Measurements from ENCODE around the gene TTLL5. TPM values are rescaled to one million over a fixed set of nuclear protein-coding genes. Genes with fewer than 3 reads are reported as not detected.

The TTLL5 gene
- total and polyA plus RNA-seq, 7 donors: 4.6 to 17.2 (median 9.1) TPM

DNA sequence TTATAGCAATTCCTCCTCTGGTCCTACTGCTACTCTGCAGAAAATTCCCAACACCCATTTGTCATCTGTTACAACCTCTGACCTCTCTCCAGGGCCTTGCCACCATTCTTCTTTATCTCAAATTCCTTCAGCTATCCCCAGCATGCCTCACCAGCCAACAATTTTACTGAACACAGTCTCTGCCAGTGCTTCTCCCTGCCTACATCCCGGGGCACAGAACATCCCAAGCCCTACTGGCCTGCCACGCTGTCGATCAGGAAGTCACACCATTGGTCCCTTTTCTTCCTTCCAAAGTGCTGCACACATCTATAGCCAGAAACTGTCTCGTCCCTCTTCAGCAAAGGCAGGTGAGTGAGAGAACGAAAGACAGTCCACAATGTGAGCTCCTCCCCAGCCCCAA, 122.1 kb downstream of the TTLL5 start:
- Histone ChIP-seq H3K4me3 (no peak overlapping the region), H3K4me1 (peaks cover 16% of the 10 kb centered on the region), H3K36me3 (ENCODE audit: insufficient read depth in 1 of 2, low read depth in 1 of 2) (peaks cover 0 to 8% of the 10 kb centered on the region in 2 donors), H3K9me3 (no peaks in the 10 kb centered on the region), H3K27me3 (ENCODE audit: insufficient read depth in 3 of 3, low read length in 2 of 3) (no peaks in the 10 kb centered on the region), H3K27ac (peak overlapping the region; percentile 58)
- DNase-seq: no peak
- TF ChIP-seq, protein P1, sequence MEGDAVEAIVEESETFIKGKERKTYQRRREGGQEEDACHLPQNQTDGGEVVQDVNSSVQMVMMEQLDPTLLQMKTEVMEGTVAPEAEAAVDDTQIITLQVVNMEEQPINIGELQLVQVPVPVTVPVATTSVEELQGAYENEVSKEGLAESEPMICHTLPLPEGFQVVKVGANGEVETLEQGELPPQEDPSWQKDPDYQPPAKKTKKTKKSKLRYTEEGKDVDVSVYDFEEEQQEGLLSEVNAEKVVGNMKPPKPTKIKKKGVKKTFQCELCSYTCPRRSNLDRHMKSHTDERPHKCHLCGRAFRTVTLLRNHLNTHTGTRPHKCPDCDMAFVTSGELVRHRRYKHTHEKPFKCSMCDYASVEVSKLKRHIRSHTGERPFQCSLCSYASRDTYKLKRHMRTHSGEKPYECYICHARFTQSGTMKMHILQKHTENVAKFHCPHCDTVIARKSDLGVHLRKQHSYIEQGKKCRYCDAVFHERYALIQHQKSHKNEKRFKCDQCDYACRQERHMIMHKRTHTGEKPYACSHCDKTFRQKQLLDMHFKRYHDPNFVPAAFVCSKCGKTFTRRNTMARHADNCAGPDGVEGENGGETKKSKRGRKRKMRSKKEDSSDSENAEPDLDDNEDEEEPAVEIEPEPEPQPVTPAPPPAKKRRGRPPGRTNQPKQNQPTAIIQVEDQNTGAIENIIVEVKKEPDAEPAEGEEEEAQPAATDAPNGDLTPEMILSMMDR (IDR thresholded peaks at IDR 0.05): no peak
- ATAC-seq: peak; percentile 27 to 67 (median 42)
- WGBS, 3 donors: 54 to 76% (median 61%) methylated on average over 5 of the region's 5 CpGs
- intact Hi-C loops (cut with DNase I): no loop called here

DNA sequence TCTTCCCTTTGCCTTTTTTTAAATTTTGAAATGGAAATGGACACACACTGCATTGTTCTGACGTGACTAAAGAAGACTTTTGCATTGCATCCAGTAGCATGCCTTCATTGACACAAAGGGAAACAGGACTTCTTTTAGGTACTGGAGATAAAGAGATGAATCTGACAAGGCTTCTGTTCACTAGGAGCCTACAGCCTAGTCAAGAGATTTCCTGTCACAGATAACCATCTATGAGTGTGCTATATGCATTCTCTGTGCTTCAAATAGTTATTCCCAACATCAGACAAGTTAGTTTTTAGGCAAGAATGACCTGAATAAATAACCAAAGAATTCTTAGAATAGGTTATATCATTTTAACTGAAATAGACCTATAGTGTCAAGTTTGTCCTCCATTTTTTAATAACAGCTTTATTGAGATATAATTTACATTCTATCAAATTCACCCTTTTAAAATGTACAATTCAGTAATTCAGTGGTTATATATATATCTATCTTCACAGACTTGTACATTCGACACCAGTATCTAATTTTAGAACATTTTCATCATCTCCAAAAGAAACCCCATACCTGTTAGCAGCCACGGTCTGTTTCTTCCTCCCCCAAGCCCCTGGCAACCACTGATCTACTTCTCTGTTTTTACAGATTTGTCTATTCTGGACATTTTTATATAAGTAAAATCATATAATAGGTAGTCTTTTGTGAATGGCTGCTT, 122.7 kb downstream of the TTLL5 start:
- intact Hi-C loops (cut with DNase I): no loop called here
- peak; percentile 65 to 85 (median 81) for ATAC-seq

DNA sequence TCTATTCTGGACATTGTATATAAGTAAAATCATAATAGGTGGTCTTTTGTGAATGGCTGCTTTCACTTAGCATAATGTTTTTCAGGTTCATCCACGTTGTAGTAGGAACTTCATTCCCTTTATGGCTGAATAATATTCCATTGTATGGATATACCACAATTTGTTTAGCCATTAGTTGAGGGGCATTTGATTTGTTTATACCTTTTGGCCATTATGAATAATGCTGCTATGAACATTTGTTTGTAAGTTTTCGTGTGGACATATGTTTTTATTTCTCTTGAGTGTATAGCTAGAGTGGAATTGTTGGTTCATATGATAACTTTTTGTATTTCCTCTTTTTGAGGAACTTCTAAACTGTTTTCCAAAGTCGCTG, 123.3 kb downstream of the TTLL5 start:
- H3K27ac ChIP-seq: peak overlapping the region; percentile 58

More for the DNA sequence above, 122.7 kb downstream of the TTLL5 start:
- Histone ChIP-seq H3K9me3 (no peaks in the 10 kb centered on the region), H3K27ac (peak overlapping the region; percentile 58), H3K4me3 (peak overlapping the region; percentile 19), H3K27me3 (ENCODE audit: insufficient read depth in 3 of 3, low read length in 2 of 3) (no peaks in the 10 kb centered on the region), H3K36me3 (ENCODE audit: insufficient read depth in 1 of 2, low read depth in 1 of 2) (peaks cover 0 to 8% of the 10 kb centered on the region in 2 donors), H3K4me1 (peaks cover 16% of the 10 kb centered on the region)
- DNase-seq: no peak
- WGBS, 3 donors: 31 to 52% (median 35%) methylated on average over 3 of the region's 3 CpGs
- TF ChIP-seq, protein P1 (IDR thresholded peaks at IDR 0.05): no peak

DNA sequence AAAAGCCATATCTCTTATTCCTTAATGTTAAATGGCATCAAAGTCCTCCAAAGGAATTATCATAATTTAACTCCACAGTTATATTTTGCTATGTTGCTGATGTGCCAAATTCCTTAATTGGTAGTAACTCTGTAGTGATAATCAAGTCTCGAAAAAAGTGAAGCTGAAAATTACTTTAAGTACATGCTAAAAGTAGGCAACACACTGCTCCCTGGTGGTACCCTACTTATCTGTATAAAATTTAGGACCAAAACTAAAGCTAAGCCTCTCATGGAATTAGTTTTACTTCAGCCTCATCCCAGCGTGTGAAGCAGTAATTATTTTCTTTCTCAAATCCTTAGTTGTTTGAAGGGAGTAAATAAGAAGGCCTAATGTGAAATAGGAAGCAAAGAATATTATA, 132.8 kb downstream of the TTLL5 start:
- intact Hi-C loops (cut with DNase I): loop anchor here in 1 of 2 donors (1.0 to 10.0 kb wide), 3 partner anchors 82 to 186 kb away; no protein-coding TSS in a partner anchor
- no peaks in the 10 kb centered on the region for H3K36me3 ChIP-seq (ENCODE audit: insufficient read depth in 1 of 2, low read depth in 1 of 2)
- H3K27me3 ChIP-seq (ENCODE audit: insufficient read depth in 3 of 3, low read length in 2 of 3): no peaks in the 10 kb centered on the region
- no peak overlapping the region for H3K27ac ChIP-seq
- peaks cover 14% of the 10 kb centered on the region for H3K9me3 ChIP-seq
- DNase-seq: no peak
- no peak overlapping the region for H3K4me3 ChIP-seq
- ATAC-seq: peak in 1 of 4 donors; percentile 42
- 51 to 74% (median 59%) methylated on average over 2 of the region's 2 CpGs for WGBS, 3 donors
- TF ChIP-seq, protein P1 (IDR thresholded peaks at IDR 0.05): no peak
- H3K4me1 ChIP-seq: no peaks in the 10 kb centered on the region

More for the DNA sequence above, 123.3 kb downstream of the TTLL5 start:
- Histone ChIP-seq H3K36me3 (ENCODE audit: insufficient read depth in 1 of 2, low read depth in 1 of 2) (peaks cover 0 to 8% of the 10 kb centered on the region in 2 donors), H3K4me3 (peak overlapping the region; percentile 19), H3K9me3 (no peaks in the 10 kb centered on the region), H3K27me3 (ENCODE audit: insufficient read depth in 3 of 3, low read length in 2 of 3) (no peaks in the 10 kb centered on the region), H3K4me1 (peaks cover 16% of the 10 kb centered on the region)
- TF ChIP-seq, protein P1 (IDR thresholded peaks at IDR 0.05): no peak
- intact Hi-C loops (cut with DNase I): no loop called here
- DNase-seq: no peak
- ATAC-seq: no peak
- 86 to 96% (median 86%) methylated on average over 3 of the region's 3 CpGs for WGBS, 3 donors
